Nephron (organoid): ENCODE measurements around the gene TMEM120B.
A peak's percentile ranks its signal among the peaks of the same experiment; 100 is the strongest.

Experiments used
- H3K27ac Mint-ChIP-seq, 3 experiments: 2 replicates each; pipeline ENCODE4 v1.8.0; 2020; ENCODE audit warnings: mixed read lengths in 3 of 3, mild to moderate bottlenecking in 2 of 3, moderate library complexity in 1 of 3
- H3K27me3 Mint-ChIP-seq: 2 replicates; pipeline ENCODE4 v1.8.0; 2021; ENCODE audit warnings: low read depth, mild to moderate bottlenecking, moderate library complexity, mixed read lengths
- H3K36me3 Mint-ChIP-seq: 2 replicates; pipeline ENCODE4 v1.8.0; 2020; ENCODE audit warnings: low read depth, mixed read lengths
- H3K4me1 Mint-ChIP-seq: 2 replicates; pipeline ENCODE4 v1.8.0; 2020; ENCODE audit warnings: mixed read lengths
- H3K4me3 Mint-ChIP-seq, 3 experiments: 2 replicates each; pipeline ENCODE4 v1.8.0; 2020; ENCODE audit warnings: mild to moderate bottlenecking in 3 of 3, mixed read lengths in 3 of 3, moderate library complexity in 2 of 3
- H3K9me3 Mint-ChIP-seq: 2 replicates; pipeline ENCODE4 v1.8.0; 2020; ENCODE audit warnings: mixed read lengths
- TF ChIP-seq, protein P1 (sequence below), 3 experiments: fragments of 200-600 bp; sonication (generic); IDR thresholded peaks; one replicate each; pipeline ENCODE4 v1.5.0; 2021; ENCODE audit warnings: antibody characterized with exemption in 3 of 3; ENCODE audit not compliant: unreplicated experiment in 3 of 3

TMEM120B gene

DNA sequence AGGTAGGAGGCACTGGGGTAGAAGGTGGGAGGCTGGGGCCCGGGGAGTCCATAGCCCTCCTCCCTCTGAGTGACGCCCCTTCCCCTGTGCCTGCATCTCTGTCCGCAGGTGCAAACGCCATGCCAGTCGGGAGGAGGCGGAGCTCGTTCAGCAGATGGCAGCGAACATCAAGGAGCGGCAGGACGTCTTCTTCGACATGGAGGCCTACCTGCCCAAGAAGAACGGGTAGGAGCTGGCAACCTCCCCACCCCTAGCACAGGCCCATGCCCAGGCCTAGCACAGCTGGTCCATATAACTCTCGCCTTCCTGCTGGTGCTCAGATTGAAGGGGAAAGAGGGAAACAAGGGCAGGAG, 35.6 kb downstream of the TMEM120B start:
- TF ChIP-seq, protein P1, sequence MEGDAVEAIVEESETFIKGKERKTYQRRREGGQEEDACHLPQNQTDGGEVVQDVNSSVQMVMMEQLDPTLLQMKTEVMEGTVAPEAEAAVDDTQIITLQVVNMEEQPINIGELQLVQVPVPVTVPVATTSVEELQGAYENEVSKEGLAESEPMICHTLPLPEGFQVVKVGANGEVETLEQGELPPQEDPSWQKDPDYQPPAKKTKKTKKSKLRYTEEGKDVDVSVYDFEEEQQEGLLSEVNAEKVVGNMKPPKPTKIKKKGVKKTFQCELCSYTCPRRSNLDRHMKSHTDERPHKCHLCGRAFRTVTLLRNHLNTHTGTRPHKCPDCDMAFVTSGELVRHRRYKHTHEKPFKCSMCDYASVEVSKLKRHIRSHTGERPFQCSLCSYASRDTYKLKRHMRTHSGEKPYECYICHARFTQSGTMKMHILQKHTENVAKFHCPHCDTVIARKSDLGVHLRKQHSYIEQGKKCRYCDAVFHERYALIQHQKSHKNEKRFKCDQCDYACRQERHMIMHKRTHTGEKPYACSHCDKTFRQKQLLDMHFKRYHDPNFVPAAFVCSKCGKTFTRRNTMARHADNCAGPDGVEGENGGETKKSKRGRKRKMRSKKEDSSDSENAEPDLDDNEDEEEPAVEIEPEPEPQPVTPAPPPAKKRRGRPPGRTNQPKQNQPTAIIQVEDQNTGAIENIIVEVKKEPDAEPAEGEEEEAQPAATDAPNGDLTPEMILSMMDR (IDR thresholded peaks at IDR 0.05; ENCODE audit: unreplicated experiment in 3 of 3) = no peak
- Mint-ChIP-seq H3K27ac (peak overlapping the region; percentile 85 to 92 (median 90)), H3K36me3 (peaks cover 4% of the 10 kb centered on the region), H3K27me3 (no peaks in the 10 kb centered on the region), H3K4me1 (peaks cover 12% of the 10 kb centered on the region), H3K4me3 (no peak overlapping the region), H3K9me3 (no peaks in the 10 kb centered on the region)

DNA sequence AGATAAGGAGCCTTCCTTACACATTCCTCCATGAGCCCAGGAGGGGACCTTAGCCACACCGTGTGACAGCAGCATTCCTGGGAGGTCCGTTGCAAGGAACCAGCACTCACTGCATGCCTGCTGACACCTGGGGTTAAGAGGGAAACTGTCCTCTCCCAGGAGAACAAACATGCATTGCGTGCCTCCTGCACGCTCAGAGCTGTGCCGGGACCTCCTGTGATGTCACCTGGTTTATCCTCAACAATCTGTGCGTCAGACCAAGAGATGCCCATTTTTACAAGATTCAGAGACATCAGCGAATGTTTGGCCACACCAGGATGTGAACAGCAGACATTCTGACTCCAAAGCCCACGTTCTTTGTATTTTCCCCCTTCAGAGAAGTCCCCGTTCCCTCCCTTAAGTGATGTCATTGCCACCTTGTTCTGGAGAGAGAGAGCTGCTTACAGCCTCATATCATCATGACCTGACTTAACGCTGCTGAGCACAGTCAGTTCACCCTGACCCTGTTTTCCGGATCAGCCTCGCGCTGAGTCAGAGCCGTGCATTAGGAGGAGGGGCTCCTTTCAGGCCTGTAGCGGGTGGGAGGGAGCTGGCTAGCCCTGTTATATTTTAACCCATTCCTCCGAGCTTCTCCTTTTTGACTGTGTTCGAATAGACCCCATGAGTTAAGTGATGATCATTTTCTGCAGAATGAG, 36.2 kb downstream of the TMEM120B start:
- TF ChIP-seq, protein P1 (IDR thresholded peaks at IDR 0.05; ENCODE audit: unreplicated experiment in 3 of 3) = no peak
- H3K4me3 Mint-ChIP-seq = peak overlapping the region in 1 of 3 experiments; percentile 35
- peak overlapping the region; percentile 85 to 92 (median 90) for H3K27ac Mint-ChIP-seq
- no peaks in the 10 kb centered on the region for H3K27me3 Mint-ChIP-seq
- H3K4me1 Mint-ChIP-seq = peaks cover 12% of the 10 kb centered on the region
- H3K36me3 Mint-ChIP-seq = peaks cover 4% of the 10 kb centered on the region
- H3K9me3 Mint-ChIP-seq = no peaks in the 10 kb centered on the region

DNA sequence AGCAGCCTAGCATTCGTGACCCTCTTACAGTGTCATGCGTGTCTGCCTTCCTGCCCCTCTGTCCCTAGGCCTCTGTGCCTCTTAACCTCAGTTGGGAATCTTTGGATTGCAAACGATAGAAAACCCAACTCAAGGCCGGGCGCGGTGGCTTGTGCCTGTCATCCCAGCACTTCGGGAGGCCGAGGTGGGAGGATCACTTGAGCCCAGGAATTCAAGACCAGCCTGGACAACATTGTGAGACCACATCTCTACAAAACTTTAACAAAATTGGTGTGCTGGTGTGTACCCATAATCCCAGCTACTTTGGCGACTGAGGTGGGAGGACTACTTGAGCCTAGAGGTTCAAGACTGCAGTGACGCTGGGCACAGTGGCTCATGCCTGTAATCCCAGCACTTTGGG, 36.7 kb downstream of the TMEM120B start:
- no peak overlapping the region for H3K4me3 Mint-ChIP-seq
- no peaks in the 10 kb centered on the region for H3K27me3 Mint-ChIP-seq
- H3K4me1 Mint-ChIP-seq = peaks cover 12% of the 10 kb centered on the region
- peak overlapping the region; percentile 85 to 92 (median 90) for H3K27ac Mint-ChIP-seq
- no peaks in the 10 kb centered on the region for H3K9me3 Mint-ChIP-seq
- peaks cover 4% of the 10 kb centered on the region for H3K36me3 Mint-ChIP-seq
- TF ChIP-seq, protein P1 (IDR thresholded peaks at IDR 0.05; ENCODE audit: unreplicated experiment in 3 of 3) = no peak

DNA sequence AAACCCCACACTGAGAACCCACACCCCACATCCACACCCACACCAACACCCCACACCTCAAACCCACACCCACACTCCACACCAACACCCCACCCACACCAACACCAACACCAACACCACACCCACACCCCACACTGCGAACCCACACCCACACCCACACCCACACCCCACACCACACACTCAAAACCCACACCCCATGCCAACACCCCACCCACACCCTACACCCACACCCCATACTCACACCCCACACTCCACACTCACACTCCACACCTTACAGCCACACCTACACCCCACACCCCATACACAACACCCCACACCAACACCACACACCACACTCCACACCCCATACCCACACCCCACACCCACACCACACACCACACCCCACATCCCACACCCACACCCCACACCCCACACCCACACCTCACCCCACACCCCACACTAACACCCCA, 38.0 kb downstream of the TMEM120B start:
- H3K36me3 Mint-ChIP-seq = peaks cover 4% of the 10 kb centered on the region
- TF ChIP-seq, protein P1 (IDR thresholded peaks at IDR 0.05; ENCODE audit: unreplicated experiment in 3 of 3) = no peak
- H3K9me3 Mint-ChIP-seq = no peaks in the 10 kb centered on the region
- no peaks in the 10 kb centered on the region for H3K27me3 Mint-ChIP-seq
- H3K4me3 Mint-ChIP-seq = no peak overlapping the region
- H3K27ac Mint-ChIP-seq = no peak overlapping the region
- H3K4me1 Mint-ChIP-seq = peaks cover 12% of the 10 kb centered on the region

DNA sequence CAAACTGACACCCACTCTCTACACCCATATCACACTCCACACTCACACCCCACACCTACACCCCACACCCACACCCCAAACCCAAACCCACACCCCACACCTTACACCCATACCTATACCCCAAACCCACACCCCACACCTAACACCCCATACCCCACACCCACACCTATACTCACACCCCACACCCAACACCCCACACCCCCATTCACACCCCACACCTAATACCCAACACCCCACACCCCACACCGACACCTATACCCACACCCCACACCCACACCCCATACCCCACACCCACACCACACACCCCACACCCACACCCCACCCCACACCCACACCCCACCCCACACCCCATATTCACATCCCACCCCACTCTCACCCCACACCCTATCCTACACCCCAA, 38.5 kb downstream of the TMEM120B start:
- Mint-ChIP-seq H3K9me3 (no peaks in the 10 kb centered on the region), H3K27ac (no peak overlapping the region), H3K36me3 (peaks cover 4% of the 10 kb centered on the region), H3K4me1 (peaks cover 12% of the 10 kb centered on the region), H3K4me3 (no peak overlapping the region), H3K27me3 (no peaks in the 10 kb centered on the region)
- TF ChIP-seq, protein P1 (IDR thresholded peaks at IDR 0.05; ENCODE audit: unreplicated experiment in 3 of 3) = no peak

DNA sequence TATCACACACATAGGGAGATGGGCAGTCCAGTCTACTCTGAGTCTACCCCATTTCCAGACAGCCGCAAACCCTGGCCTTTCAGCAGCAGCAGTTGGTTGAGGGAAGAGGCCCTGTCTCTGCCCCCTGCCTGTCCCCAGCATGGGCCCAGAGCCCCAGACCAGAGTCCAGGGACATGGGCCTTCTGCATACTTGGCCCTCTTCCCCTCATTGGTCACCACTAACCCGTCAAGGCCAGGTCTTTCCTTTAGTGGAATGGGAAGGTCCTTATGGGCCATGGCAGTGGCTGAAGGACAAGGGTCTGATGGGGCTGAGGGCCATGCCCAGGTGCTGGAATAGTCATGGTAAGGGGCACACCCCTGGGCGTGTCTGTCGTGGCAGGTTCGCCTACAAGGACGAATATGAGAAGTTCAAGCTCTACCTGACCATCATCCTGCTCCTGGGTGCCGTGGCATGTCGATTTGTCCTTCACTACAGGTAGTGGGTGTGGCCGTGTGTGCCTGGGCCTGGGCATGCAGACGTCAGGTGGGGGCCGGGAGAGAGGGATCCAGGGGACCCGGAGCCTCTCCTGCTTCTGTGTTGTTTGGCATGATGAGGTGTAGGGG, 39.3 kb downstream of the TMEM120B start:
- no peak overlapping the region for H3K4me3 Mint-ChIP-seq
- H3K36me3 Mint-ChIP-seq = peaks cover 6% of the 10 kb centered on the region
- no peak overlapping the region for H3K27ac Mint-ChIP-seq
- no peaks in the 10 kb centered on the region for H3K27me3 Mint-ChIP-seq
- H3K9me3 Mint-ChIP-seq = no peaks in the 10 kb centered on the region
- H3K4me1 Mint-ChIP-seq = peaks cover 12% of the 10 kb centered on the region
- TF ChIP-seq, protein P1 (IDR thresholded peaks at IDR 0.05; ENCODE audit: unreplicated experiment in 3 of 3) = no peak
